ENCODE measurements around the gene DACT2. TPM values are rescaled to one million over a fixed set of nuclear protein-coding genes. Genes with fewer than 3 reads are reported as not detected.

The DACT2 gene
- total RNA-seq, 2 donors from 2014 or later, result 4.9 to 5.4 TPM

GRCh38 chr6:168345266-168345665 is 25.7 kb upstream of the DACT2 start:
- ATAC-seq (no peak), DNase-seq (no peak)
- Histone ChIP-seq H3K27ac (no peak overlapping the region), H3K27me3 (no peaks in the 10 kb centered on the region), H3K4me3 (no peak overlapping the region), H3K4me1 (no peaks in the 10 kb centered on the region), H3K9me3 (no peaks in the 10 kb centered on the region), H3K36me3 (replicated peaks in 1 of 2; ENCODE audit: insufficient read depth in 1 of 2, low read depth in 2 of 2) (no peaks in the 10 kb centered on the region)
- intact Hi-C loops (cut with DNase I), result no loop called here
- TF ChIP-seq CTCF (IDR thresholded peaks at IDR 0.05) (no peak), POLR2A (IDR thresholded peaks at IDR 0.05) (no peak)
- 84 to 90% methylated on average over 2 to 18 of the region's 18 CpGs for WGBS, 2 donors

GRCh38 chr6:168344338-168344737 is 24.8 kb upstream of the DACT2 start:
- no peak overlapping the region for H3K27ac ChIP-seq
- no peaks in the 10 kb centered on the region for H3K4me1 ChIP-seq
- no peak overlapping the region for H3K4me3 ChIP-seq
- DNase-seq, result no peak
- no peaks in the 10 kb centered on the region for H3K9me3 ChIP-seq
- no peaks in the 10 kb centered on the region for H3K36me3 ChIP-seq (replicated peaks in 1 of 2; ENCODE audit: insufficient read depth in 1 of 2, low read depth in 2 of 2)
- TF ChIP-seq CTCF (IDR thresholded peaks at IDR 0.05), result no peak
- TF ChIP-seq POLR2A (IDR thresholded peaks at IDR 0.05), result no peak
- no peak for ATAC-seq
- no peaks in the 10 kb centered on the region for H3K27me3 ChIP-seq
- 94% methylated on average over 2 of the region's 2 CpGs for WGBS, 2 donors
- intact Hi-C loops (cut with DNase I), result no loop called here

GRCh38 chr6:168343239-168344150 is 23.9 kb upstream of the DACT2 start:
- ATAC-seq (no peak), DNase-seq (no peak)
- intact Hi-C loops (cut with DNase I), result no loop called here
- TF ChIP-seq CTCF (IDR thresholded peaks at IDR 0.05) (no peak), POLR2A (IDR thresholded peaks at IDR 0.05) (no peak)
- WGBS, 2 donors, result 36 to 64% methylated on average over 11 to 24 of the region's 24 CpGs
- no peaks in the 10 kb centered on the region for H3K36me3 ChIP-seq (replicated peaks in 1 of 2; ENCODE audit: insufficient read depth in 1 of 2, low read depth in 2 of 2)
- no peak overlapping the region for H3K27ac ChIP-seq
- no peaks in the 10 kb centered on the region for H3K9me3 ChIP-seq
- H3K4me1 ChIP-seq, result no peaks in the 10 kb centered on the region
- H3K27me3 ChIP-seq, result no peaks in the 10 kb centered on the region
- no peak overlapping the region for H3K4me3 ChIP-seq

- Histone ChIP-seq H3K27me3 (no peaks in the 10 kb centered on the region), H3K36me3 (replicated peaks in 1 of 2; ENCODE audit: insufficient read depth in 1 of 2, low read depth in 2 of 2) (no peaks in the 10 kb centered on the region), H3K4me3 (no peak overlapping the region), H3K9me3 (no peaks in the 10 kb centered on the region), H3K27ac (no peak overlapping the region), H3K4me1 (no peaks in the 10 kb centered on the region)
- intact Hi-C loops (cut with DNase I), result no loop called here
- no peak for TF ChIP-seq CTCF (IDR thresholded peaks at IDR 0.05)
- TF ChIP-seq POLR2A (IDR thresholded peaks at IDR 0.05), result no peak
- DNase-seq (no peak), ATAC-seq (no peak)
- WGBS, 2 donors, result 29 to 37% methylated on average over 17 of the region's 17 CpGs
These were observed 23.1 kb upstream of the DACT2 start for GRCh38 chr6:168342636-168343035.

All from body of pancreas (tissue), 4 donors.